ENCODE results near the gene TLCD1. TPM values are rescaled to one million over a fixed set of nuclear protein-coding genes. Genes with fewer than 3 reads are reported as not detected.

TLCD1 gene
- total and polyA plus RNA-seq, 5 experiments from 2014 or later = 0.22 to 0.88 TPM; not detected in 3

DNA sequence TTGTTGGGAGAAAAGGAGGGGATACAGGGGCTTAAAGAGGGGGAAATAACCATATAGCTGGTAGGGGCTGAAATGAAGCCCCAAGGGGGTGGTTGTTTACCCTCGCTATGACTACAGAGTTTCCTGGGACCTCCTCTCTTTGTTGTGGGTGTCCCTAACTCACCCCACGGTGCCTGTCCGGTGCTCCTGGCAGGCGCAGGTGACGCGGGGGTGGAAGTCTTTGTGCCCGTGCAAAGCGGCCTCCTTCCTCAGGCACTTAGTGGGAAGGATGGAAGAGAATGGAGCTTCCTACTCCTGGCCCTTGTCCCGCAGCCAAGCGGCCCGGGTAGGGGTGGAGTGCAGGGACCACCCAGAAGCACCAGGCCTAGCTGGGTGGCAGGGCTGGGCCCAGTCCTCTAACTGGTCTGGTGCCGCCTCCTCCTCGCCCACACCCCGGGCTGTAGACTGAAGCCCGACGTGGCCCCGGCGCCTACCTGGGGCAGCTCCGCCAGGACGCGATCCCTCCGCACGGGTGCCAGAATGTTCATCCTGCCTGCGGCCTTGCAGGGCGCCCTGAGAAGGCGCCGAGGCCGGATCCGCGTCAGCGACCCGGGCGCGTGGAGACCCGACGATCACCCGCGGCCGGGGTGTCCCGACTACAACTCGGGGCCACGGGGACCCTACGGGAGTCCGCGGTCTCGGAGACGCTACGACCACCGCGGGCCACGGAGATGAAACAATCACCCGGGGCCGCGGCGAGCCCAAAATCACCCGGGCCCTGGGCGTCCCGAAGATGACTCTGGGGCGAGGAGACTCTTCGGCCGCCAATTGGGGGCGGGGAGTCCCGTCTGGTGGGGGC is 9.1 kb downstream of the TLCD1 start:
- POLR2A ChIA-PET = interaction anchor here (0.6 kb wide), 1 partner anchor 281 kb away, joined by 5 read pairs; no protein-coding TSS in a partner anchor
- Mint-ChIP-seq H3K4me1 (peaks cover 18 to 48% (median 41%) of the 10 kb centered on the region in 4 donors), H3K36me3 (peaks cover 4 to 23% (median 18%) of the 10 kb centered on the region in 3 donors), H3K27ac (peak overlapping the region in 2 of 10 donors; percentile 53 to 67), H3K27me3 (peaks cover 0 to 30% (median 16%) of the 10 kb centered on the region in 5 donors), H3K9me3 (no peaks in the 10 kb centered on the region), H3K4me3 (peak overlapping the region in 6 of 10 donors; percentile 24 to 63 (median 50))
- ATAC-seq (no peak), DNase-seq (peak in 1 of 10 donors; percentile 17)

DNA sequence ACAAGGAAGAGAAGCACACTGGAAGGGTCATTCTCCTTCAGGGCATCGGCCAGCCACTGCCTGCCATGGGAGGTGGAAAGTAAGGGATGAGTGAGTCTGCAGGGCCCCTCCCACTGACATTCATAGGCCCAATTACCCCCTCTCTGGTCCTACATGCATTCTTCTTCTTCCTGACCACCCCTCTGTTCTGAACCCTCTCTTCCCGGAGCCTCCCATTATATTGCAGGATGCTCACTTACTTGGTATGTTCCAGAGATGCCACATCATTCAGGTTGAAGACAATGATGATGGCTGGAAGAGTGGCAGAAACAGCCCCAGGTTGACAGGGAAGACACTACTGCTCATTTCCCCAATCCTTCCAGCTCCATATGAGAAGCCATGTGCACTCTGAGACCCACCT is 10.8 kb downstream of the TLCD1 start:
- Mint-ChIP-seq H3K9me3 (no peaks in the 10 kb centered on the region), H3K27me3 (peaks cover 0 to 30% (median 16%) of the 10 kb centered on the region in 5 donors), H3K36me3 (peaks cover 0 to 6% (median 5%) of the 10 kb centered on the region in 3 donors), H3K27ac (no peak overlapping the region), H3K4me3 (no peak overlapping the region), H3K4me1 (peaks cover 16 to 41% (median 33%) of the 10 kb centered on the region in 4 donors)
- no peak for DNase-seq
- POLR2A ChIA-PET = interaction anchor here (0.6 to 1.7 kb wide), 3 partner anchors 12 to 236 kb away, joined by 3 to 6 read pairs (median 3); partner anchors contain the start of gene PHF12
- no peak for ATAC-seq

DNA sequence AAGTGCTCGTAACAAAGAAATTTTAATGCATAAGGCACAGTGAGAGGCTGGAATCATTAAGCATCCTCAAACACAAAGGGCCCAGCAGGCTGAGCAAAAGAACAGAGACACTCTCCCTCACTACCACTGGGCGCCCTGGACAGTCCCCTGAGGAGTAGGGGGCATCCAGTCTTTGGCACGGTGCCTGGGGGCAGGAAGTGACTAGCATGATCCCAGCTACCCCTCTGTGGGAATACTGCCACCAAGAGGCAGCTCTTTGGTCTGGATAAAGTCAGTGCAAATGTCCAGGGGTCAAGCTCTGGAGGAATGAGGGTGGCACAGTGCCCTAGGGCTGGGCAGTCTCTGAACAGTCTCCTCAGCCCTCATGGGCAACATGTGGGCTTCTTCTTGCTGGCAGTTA is 11.8 kb downstream of the TLCD1 start:
- Mint-ChIP-seq H3K27ac (peak overlapping the region in 1 of 10 donors; percentile 48), H3K4me3 (peak overlapping the region in 2 of 10 donors; percentile 18 to 26), H3K27me3 (peaks cover 0 to 30% (median 16%) of the 10 kb centered on the region in 5 donors), H3K36me3 (no peaks in the 10 kb centered on the region), H3K4me1 (peaks cover 11 to 32% (median 26%) of the 10 kb centered on the region in 4 donors), H3K9me3 (no peaks in the 10 kb centered on the region)
- ATAC-seq (no peak), DNase-seq (no peak)
- POLR2A ChIA-PET = interaction anchor here (0.5 to 1.7 kb wide), 2 partner anchors 13 to 142 kb away, joined by 4 to 6 read pairs; no protein-coding TSS in a partner anchor

DNA sequence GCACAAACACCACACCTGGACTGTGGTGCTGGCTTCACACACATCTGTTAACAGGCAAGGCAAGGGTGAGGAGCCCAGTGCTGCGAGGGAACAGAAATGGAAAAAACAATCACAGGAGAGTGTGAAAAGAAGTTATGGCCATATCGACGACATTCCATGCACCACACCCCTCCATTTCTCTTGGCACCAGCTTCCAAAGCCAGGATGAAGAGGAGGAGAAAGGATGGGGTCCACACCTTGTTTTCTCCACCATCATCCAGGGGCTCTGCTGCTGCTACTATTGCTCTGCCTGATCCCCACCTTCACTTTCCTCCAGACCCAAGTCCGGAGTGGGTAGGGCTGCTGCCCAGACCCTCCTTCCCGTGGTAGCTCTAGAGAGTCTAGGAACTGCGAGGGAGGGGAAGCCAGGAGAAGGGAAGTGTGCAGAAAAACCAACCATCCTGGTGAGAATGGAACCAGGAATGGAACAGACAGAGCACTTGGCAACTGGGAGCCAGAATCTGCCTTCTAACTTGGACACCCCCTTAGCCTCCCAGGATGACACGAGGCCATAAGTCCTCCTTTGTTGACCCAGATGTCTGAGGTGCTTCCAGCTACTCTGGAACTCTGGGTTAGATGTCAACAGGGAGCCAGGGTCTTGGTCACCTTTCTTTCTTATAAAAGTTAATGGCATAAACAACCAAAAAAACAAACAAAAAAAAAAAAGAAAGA is 13.2 kb downstream of the TLCD1 start:
- DNase-seq = no peak
- Mint-ChIP-seq H3K27ac (peak overlapping the region in 9 of 10 donors; percentile 1 to 97 (median 85)), H3K36me3 (peaks cover 0 to 2% (median 0%) of the 10 kb centered on the region in 3 donors), H3K27me3 (peaks cover 0 to 21% (median 11%) of the 10 kb centered on the region in 5 donors), H3K4me3 (peak overlapping the region; percentile 84 to 95 (median 92)), H3K4me1 (peaks cover 3 to 21% (median 16%) of the 10 kb centered on the region in 4 donors), H3K9me3 (no peaks in the 10 kb centered on the region)
- POLR2A ChIA-PET = interaction anchor here (0.6 to 4.7 kb wide), 8 partner anchors 8 to 238 kb away, joined by 5 to 81 read pairs (median 20); partner anchors contain the start of genes BLTP2, NEK8, PHF12 and RPL23A
- ATAC-seq = no peak

DNA sequence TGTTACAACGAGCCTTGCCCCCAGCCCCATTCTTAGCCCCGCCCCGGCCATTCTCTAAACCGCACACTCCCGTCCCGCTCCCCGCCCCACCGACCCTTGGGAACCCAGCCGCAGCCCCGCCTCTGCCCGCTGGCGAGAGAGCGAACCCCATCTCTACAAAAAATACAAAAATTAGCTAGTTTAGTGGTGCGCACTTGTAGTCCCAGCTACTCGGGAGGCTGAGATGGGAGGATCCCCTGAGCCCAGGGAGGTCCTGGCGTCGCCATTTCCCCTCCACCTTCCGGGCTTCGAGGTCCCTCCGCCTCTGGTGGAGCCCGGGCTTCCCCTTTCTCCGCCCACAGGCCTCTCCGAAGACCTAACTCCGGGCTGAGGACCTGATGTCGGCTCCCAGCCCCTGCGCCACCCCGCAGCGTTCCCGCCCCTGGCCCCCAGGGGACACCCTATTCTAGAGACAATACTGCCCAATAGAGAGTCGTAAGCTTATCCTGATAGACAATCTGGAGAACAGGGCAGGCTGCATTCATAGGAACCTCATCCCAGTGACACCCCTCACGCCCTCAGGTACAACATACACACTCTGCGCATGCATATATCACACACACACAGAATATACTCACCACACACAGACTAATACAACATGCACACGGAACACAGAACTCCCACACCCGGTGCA is 13.9 kb downstream of the TLCD1 start:
- peaks cover 3 to 20% (median 16%) of the 10 kb centered on the region in 4 donors for H3K4me1 Mint-ChIP-seq
- POLR2A ChIA-PET = interaction anchor here (0.6 to 4.7 kb wide), 15 partner anchors 9 to 239 kb away, joined by 3 to 81 read pairs (median 6); partner anchors contain the start of genes BLTP2, FAM222B, NEK8 and PHF12
- ATAC-seq = peak; percentile 37 to 48
- peak overlapping the region; percentile 85 to 97 (median 94) for H3K27ac Mint-ChIP-seq
- H3K36me3 Mint-ChIP-seq = peaks cover 0 to 2% (median 0%) of the 10 kb centered on the region in 3 donors
- DNase-seq = peak; percentile 32 to 80 (median 45)
- H3K4me3 Mint-ChIP-seq = peak overlapping the region; percentile 84 to 95 (median 92)
- no peaks in the 10 kb centered on the region for H3K9me3 Mint-ChIP-seq
- H3K27me3 Mint-ChIP-seq = peaks cover 0 to 21% (median 10%) of the 10 kb centered on the region in 5 donors

DNA sequence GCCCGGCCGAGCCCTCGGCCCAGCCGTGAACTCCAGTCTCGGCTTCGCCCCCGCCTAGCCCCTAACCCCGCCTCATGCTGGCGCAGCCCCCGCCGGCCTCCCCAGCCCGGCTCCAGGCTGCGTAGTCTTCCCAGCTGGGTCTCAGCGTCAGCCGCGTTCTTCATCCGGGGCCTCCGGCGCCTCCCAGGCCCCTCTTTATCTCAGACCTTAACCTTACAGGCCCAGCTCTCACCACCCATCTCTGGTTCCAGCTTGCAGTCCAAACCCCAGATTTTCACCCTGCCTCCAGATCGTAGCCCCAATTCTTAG is 14.4 kb downstream of the TLCD1 start, which contains the start of gene PROCA1:
Gene PROCA1 (minus strand): TSS at position 166 of the 309 bp plus-strand sequence. CDS start 228 bp downstream, outside the sequence.
- H3K36me3 Mint-ChIP-seq = peaks cover 0 to 2% (median 0%) of the 10 kb centered on the region in 3 donors
- DNase-seq (peak in 4 of 10 donors; percentile 15 to 76 (median 44)), ATAC-seq (peak; percentile 55 to 61)
- H3K27me3 Mint-ChIP-seq = peaks cover 0 to 21% (median 10%) of the 10 kb centered on the region in 5 donors
- H3K4me1 Mint-ChIP-seq = peaks cover 3 to 20% (median 16%) of the 10 kb centered on the region in 4 donors
- H3K9me3 Mint-ChIP-seq = no peaks in the 10 kb centered on the region
- H3K4me3 Mint-ChIP-seq = peak within 1 kb of the TSS; percentile 84 to 95 (median 92)
- peak within 1 kb of the TSS; percentile 85 to 97 (median 95) for H3K27ac Mint-ChIP-seq
- POLR2A ChIA-PET = interaction anchor here (0.7 to 4.7 kb wide), 15 partner anchors 9 to 239 kb away, joined by 3 to 81 read pairs (median 4); partner anchors contain the start of genes BLTP2, FAM222B, NEK8 and PHF12

DNA sequence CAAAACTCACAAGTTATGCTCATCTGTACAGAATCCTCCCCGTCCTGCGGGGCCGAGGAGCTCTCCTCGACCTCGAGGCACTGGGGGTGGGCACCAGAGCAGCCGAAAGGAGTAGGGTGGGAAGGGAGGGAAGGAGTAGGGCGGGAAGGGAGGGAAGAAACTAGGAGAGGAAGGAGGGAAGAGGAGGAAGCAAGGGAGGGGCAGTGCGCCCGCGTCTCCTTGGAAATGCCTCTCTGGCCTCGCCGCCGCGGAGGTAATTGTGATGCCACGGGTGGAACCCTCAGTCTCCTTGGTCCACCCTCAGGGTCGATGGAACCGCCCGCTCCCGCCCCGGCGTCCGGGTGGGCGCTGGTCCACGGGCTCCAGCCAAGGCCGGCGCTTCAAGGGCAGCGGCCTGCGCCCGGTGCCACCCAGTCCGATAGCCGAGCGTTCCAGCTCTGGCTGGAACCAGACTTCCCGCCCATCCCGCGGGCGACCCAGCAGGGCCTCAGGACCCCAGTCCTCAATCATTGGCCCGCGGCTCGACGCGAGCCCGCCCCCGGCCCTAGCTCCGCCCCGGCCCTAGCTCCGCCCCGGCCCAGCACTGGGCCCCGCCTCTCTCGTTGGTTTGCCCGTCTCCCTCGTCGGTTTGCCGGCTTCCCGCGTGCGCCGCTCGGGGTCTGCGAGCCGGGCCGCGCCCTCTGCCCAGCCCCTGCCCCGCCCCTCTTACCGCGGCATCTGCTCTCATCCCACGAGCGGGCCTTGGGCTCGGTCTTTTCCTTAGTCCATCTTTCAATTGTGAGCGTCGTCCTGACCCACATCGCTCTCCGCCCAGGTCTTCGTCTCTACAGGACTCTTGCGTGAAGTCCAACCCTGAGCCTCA is 14.9 kb downstream of the TLCD1 start:
- POLR2A ChIA-PET = interaction anchor here (0.5 to 4.7 kb wide), 19 partner anchors 9 to 327 kb away, joined by 3 to 81 read pairs (median 4); partner anchors contain the start of genes ALDOC, BLTP2, FAM222B and FLOT2
- Mint-ChIP-seq H3K9me3 (no peaks in the 10 kb centered on the region), H3K27me3 (peaks cover 0 to 18% (median 10%) of the 10 kb centered on the region in 5 donors), H3K36me3 (peaks cover 0 to 2% (median 0%) of the 10 kb centered on the region in 3 donors), H3K4me1 (peaks cover 3 to 20% (median 15%) of the 10 kb centered on the region in 4 donors), H3K27ac (peak overlapping the region; percentile 85 to 97 (median 95)), H3K4me3 (peak overlapping the region; percentile 84 to 95 (median 92))
- DNase-seq = peak; percentile 82 to 92 (median 88)
- peak; percentile 88 to 89 for ATAC-seq

DNA sequence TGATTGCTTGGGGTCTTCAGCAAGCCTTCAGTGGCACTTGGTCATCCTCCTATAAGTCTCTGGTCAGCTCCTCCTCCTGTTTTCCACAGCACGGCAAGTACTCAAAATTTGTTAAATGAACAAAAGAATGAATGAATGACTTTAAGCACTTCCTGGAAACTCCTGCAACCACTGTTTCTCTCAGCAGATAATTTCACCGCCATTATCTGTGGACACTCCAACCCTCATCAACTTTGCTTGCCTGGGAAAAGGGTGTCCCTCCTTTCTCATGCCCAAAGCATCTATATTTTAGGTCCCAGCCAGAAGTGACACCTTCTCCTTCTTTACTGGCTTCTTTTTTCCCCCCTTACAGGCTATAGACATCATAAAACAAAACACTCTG is 18.7 kb downstream of the TLCD1 start:
- Mint-ChIP-seq H3K27ac (peak overlapping the region in 4 of 10 donors; percentile 20 to 60 (median 22)), H3K27me3 (no peaks in the 10 kb centered on the region), H3K36me3 (peaks cover 0 to 18% (median 0%) of the 10 kb centered on the region in 3 donors), H3K4me3 (no peak overlapping the region), H3K9me3 (no peaks in the 10 kb centered on the region), H3K4me1 (peaks cover 6 to 15% (median 11%) of the 10 kb centered on the region in 4 donors)
- ATAC-seq (no peak), DNase-seq (no peak)
- POLR2A ChIA-PET = no interaction called here

DNA sequence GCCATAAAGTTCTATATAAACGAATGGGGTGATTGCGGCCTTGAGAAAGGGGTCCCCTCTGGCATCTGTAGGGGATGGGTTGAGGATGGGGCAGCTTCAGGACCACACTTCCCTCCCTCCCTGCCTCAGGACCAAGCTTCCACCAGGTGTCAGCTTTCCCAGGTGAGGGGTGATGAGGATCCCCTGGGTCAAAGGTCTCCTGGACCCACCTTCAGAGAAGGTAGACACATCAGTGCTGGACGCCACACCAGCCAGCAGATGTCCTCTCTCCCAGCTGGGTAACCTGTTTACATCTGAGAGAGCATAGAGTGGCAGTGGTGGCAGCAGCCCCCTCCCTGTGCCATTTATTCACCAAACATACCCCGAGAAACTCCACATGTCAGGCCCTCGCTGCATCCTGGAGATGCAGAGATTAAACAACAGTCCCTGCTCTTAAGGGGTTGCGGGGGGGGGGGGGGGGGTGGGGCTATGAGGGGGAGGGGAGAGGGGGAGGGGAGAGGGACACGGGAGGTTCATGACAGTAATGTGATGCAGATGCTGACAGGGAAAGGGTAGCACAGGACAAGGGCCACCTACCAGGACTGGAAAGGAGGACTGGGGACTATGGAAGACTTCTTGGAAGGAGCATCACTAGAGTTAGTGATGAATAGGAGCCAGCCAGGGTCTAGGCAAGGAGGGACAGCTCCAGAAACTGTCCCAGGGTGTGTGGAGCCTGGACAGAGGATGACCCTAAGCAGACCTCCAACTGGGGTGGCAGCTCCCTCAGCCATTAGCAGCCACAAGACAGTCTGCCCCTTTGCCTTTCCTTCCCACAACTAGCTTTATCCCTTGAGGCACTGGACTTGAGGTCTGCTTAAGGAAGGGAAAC is 19.3 kb downstream of the TLCD1 start:
- no peak for DNase-seq
- H3K27me3 Mint-ChIP-seq = no peaks in the 10 kb centered on the region
- POLR2A ChIA-PET = no interaction called here

DNA sequence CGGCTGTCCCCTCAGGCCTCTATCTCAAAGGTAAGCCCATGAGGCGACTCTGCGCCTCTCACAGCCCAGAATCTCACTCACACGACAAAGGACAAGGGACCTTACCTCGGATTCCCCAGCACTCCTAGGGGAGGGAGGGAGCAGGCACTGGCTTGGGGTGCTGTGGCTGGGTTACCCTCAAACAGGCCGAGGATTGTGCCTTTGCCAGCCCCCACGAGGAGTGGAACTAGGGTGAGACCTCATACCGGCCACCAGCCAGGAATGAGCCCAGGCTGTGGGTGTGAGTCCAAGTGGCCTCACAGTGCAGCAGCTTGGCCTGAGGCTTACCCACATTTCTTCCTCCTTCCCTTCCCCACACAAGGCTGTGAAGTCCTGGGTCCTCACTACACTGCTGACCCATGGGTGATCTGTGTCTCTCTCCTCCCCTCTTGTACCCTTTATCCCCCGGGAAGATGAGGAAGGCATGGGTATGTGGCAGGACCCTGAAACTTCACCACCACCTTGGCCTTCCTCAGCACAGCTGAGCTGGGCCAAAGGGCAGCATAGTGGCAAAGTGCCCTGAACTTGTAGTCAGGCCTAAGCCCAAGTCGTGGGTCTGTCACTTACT is 20.2 kb downstream of the TLCD1 start:
- Mint-ChIP-seq H3K4me1 (peaks cover 4 to 7% (median 6%) of the 10 kb centered on the region in 4 donors), H3K27me3 (no peaks in the 10 kb centered on the region), H3K9me3 (no peaks in the 10 kb centered on the region), H3K4me3 (no peak overlapping the region), H3K27ac (peak overlapping the region in 3 of 10 donors; percentile 28 to 94 (median 58)), H3K36me3 (peaks cover 0 to 33% (median 0%) of the 10 kb centered on the region in 3 donors)
- POLR2A ChIA-PET = no interaction called here
- DNase-seq (no peak), ATAC-seq (no peak)

More for the DNA sequence above, 19.3 kb downstream of the TLCD1 start:
- peak overlapping the region in 2 of 10 donors; percentile 20 to 94 for H3K27ac Mint-ChIP-seq
- no peak for ATAC-seq
- H3K4me1 Mint-ChIP-seq = peaks cover 5 to 9% (median 7%) of the 10 kb centered on the region in 4 donors
- H3K4me3 Mint-ChIP-seq = no peak overlapping the region
- H3K36me3 Mint-ChIP-seq = peaks cover 0 to 25% (median 0%) of the 10 kb centered on the region in 3 donors
- H3K9me3 Mint-ChIP-seq = no peaks in the 10 kb centered on the region
